Globus pallidus (tissue), 1 donor: ENCODE data around the gene MTERF2.

Experiments used
- DNase-seq: peaks from one replicate; pipeline ENCODE4 v3.0.0-alpha.2; 2015; ENCODE audit warnings: low spot score

MTERF2 gene

DNA sequence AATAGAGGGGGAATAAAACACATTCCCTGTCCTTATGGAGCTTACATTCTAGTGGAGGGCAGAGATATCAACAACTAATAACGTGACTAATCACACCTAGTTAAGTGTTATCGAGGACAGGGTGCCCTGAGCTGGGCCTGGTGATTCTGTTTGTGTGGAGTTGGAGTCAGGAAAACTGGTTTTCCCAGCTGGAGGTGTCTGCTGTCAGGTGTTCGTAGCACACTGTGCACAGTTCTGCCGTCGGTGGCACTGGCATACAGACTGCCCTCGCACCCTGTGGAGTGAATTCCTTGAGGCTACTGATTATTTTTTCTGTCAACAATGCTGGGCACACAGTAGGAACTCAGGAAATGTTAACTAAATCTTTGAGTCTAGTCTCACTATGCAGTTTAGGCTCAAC, 900 bp upstream of the MTERF2 start:
- no peak for DNase-seq

DNA sequence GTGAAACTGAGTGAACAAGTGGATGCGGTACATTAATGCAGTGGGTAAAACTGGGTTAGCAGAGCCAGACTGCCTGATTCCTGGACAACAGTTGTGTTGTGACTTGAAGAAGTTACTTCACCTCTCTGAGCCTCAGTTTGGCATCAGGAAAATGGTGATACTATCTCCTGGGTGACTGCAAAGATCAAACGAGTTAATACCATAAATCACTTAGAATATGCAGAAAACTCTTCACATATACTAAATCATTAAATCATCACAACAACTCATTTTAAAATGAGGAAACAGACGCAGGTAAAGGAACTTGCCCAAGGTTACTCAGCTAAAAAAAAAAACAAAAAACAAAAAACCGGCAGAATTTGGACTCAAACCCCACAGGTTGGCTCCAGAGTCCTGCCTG, 811 bp downstream of the MTERF2 start:
- DNase-seq = no peak

DNA sequence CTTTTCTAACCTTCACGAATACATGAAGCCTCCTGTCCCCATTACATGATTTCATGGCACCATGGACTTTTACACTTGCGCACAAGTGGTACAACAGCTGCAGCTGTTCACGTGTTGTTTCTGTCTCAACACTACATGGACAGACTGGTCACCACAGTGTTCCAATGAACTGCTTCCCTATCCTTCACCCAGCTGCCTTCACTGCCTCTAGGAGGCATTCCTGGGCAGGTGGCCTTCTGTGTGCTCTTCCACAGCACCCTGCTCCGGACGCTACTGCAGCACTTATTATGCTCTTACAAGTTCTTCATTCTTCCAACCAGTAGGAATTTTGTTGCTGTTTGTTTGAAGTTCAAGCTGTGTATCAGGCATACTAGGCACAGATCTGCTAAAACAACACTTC, 1.5 kb downstream of the MTERF2 start:
- no peak for DNase-seq

DNA sequence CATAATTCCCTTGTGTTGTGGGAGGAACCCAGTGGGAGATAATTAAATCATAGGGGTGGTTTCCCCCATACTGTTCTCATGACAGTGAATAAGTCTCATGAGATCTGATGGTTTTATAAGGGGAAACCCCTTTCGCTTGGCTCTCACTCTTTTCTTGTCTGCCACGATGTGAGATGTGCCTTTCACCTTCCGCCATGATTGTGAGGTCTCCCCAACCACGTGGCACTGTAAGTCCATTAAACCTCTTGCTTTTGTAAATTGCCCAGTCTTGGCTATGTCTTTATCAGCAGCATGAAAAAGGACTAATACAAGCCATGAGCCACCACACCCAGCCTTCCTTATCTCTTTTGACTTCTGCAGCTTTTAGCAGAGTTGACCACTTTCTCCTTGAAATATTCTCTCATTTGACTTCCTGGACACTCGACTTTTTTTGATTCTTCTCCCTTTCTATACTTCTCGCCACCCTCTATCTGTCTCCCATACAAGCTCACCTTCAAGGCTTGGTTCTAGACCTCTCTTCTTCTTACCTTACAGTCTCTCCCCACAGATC, 2.3 kb downstream of the MTERF2 start:
- no peak for DNase-seq

DNA sequence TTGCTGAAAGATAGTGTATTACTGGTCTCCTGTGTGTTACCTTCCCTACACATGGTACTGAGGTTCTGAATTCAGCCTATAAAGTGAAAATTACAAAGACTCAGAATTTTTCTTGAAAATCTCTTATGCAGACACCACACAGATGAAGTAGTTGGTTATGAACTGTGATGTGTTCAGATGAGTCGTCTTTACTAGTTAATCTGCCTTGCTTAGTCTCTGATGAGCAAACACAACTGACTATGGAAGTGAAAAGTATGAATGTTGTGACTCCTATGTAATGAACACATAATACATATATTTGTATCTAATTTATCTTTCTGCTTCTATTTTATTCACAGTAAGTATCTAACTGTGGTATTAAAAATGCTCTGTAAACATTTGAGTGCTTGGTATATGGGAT, 4.7 kb downstream of the MTERF2 start:
- no peak for DNase-seq

DNA sequence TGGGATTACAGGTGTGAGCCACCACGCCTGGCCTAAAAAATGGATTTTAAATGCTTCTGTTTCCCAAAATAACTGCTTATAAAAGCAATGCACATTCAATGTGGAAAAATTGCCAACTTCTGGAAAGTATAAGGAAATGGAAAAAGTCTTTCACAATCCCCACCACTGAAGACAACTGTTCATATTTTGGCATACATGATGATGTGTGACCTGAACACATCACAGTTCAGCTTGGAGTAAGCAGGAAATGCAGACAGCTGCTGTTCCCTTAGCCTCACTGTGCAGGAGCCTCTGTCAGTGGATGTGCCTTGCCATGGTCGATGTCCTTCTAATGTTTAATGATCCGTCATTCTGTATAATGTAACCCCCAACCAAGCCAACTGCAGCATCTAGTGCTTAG, 5.2 kb downstream of the MTERF2 start:
- no peak for DNase-seq

DNA sequence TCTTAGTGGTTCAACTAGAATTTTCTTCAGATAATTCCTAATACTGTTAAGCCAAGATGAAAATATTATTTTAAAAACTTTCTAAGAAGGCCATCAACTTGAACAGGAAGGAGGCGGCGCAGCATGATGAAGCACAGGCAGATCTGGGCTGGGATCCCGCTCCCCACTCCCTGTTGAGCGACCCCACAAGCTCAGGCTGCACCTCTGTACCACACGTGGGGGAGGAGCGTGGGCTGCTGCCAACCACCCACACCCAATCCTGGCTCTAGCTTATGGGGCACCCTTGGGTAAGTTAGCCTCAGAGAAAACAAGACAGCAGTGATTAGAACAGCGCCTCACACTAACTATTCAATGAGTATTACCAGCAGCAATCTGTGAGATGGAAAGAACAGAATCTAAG, 6.0 kb downstream of the MTERF2 start:
- no peak for DNase-seq

DNA sequence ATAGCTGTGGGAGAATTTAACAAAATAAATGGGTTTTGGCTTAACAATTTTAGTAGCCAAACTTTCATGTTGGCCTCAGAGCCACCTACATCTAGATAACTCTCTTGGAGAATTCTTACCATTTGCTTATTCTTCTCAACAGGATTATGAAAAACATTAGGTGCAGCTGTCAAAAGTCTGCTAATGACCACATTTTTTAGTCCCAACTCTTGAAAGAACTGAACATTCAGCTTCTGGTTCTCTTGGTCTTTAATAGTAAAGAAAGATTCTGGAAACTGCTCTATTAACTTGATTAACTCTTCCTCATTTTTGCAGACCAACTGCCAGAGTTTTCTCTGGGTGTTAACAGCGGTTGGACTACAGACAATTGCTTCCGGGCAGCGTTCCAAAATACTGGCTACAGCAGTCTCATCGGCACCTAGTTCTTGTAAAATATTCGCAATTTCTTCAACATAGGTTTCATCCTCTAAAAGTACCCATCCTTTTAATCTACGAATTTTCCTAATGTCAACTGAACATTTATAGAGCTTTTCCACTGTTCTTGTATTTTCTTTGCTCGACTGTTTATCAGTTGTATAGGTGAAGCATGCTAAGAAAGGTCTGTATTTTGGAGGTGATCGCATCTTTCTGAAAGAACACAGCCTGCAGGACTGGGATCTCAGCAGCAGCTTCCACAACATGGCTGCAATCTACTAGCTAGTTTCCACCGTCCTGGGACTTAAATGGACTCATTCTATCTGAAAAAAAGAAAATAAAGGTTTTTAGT, 8.7 kb downstream of the MTERF2 start:
- no peak for DNase-seq

DNA sequence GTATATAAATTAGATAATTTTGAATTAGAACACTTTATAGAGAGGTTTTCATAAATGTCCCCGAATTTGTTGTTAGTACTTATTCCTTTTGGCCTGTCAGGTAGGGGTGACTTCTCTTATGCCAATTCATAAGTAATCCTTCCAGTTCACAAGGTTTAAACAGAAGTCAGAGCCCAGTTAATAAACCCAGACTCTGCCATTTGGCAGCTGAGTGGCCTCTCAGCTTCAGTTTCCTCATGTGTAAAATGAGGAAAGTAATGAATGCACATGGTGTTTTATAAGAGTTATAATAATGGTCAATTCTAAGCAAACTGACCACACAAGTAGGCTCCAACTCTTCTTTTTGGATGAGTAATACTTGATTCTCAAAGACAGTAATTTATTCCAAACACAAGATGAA, 10.3 kb downstream of the MTERF2 start:
- no peak for DNase-seq

DNA sequence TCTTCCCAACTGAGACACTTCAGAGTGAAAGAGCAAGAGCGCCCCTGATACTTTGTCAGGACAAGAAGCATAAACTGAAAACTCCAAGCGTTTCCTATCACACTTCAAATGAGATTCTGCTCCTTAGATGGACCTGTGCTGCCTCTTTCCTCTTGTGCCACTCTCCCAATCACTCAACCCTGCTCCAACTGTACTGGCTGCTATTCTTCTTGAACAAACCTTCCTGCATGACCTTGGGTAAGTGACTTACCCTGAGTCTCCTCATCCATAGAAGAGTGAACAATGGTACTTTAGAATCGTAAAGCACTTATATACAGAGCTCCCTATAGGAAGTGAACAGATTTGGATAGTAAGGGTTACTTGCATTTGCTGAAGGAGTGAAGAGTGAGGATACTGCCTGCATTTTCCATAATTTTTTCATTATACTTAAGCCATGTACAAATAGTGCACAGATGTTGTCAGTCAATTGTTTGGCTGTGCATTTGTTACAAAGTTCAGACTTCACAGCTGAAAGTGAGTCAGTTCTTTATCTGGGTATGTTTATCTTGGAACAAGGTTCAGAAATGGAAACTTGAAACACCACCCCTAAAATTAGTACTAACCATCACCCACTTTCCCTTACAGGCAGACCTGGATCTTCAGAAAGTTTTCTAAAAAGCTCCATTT, 10.8 kb downstream of the MTERF2 start:
- DNase-seq = no peak

DNA sequence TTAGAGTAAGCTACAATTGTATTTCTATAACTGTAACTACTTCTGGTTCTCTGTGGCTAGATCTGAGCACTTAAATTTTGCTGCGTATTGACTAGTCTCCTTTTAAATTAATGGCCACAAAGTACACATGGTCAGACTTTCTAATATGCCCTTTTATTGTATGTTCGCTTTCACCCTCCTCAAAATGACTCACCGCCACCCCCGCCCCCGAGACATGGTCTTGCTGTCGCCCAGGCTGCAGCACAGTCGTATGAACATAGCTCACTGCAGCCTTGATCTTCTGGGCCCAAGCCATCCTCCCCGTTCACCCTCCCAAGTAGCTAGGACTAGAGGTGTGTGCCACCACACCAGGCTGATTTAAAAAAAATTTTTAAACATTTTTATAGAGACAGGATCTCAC, 11.8 kb downstream of the MTERF2 start:
- no peak for DNase-seq

DNA sequence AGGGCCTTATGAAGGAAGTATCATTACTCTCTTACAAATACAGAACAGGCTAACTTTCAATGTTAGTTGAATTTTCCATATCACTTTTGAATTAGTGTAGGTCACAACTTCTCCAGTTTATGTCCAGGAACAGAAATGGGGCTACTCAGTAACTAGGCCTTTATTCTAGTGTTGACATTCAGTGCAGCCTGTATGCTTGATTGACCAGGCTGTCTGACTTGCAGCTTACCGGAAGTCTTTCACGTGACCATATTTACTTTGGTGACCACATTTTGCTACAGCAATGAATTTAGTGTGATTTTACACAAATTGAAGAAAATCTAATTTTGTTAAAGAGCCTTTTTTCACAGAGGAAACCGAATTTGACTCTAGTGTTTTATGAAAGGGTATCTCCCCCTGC, 12.4 kb downstream of the MTERF2 start:
- DNase-seq = no peak

DNA sequence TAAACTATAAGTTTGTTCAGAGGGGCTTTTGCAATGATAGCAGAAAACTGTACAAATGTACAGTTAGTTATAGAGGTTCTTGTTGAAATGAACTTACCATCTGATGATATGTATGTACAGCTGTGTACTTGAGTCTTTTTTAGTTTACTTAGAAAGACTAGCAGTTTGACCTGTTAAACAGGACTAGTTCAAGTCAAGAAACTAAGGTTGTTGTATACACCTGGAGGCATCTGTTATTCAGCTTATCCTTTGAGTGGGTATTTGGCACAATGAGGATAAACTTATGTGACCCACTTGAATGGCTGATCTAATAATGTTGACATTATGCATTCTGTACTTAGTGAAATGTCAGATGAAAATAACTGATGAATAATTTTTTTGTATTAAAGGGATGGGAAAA, 13.4 kb downstream of the MTERF2 start:
- DNase-seq = no peak

DNA sequence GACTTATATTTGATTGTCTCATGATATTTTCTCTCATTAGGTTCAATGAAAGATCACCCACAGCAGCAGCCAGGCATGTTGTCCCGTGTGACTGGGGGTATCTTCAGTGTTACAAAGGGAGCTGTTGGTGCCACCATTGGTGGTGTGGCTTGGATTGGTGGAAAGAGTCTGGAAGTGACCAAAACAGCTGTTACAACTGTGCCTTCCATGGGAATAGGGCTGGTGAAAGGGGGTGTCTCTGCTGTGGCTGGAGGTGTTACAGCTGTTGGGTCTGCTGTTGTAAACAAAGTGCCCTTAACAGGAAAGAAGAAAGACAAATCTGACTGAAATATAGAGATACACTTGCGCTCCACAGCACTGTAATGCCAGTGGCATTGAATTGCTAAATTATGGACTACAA, 15.9 kb downstream of the MTERF2 start:
- DNase-seq = no peak

DNA sequence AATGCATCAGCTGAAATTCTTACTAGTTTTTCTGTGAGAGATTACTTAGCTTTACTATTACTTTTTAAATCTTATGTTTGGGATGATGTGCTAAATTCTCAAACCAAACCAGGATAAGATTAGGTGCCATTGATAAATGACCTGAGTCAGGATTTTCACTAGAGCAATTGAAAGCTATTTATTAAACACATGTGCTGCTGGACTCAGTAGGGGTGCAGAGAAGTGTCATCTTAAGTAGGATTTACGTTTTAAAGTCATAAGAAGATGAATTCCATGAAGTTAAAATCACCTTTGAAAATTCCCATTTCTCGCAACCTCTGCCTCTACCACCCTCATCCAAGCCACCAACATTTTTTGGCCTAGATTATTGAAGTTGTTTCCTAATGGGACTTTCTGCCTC, 22.4 kb downstream of the MTERF2 start:
- no peak for DNase-seq

DNA sequence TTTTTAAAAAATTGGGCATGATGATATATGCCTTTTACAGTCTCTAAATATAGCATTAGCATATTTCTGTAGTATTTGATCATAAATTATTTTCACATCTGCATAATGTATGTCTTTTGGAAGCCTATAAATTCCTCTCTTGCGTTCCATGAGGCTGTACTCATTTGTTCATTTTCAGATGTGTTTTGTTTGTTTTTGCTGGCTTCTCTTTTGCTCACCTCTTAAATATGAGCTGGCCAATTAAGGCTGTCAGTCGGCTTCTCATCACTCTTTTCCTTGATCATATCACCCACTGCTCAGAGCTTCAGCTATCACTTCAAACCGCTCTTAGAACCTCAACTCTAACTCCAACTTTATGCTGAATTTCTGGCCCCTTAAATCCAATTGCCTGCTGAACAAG, 24.7 kb downstream of the MTERF2 start:
- no peak for DNase-seq

DNA sequence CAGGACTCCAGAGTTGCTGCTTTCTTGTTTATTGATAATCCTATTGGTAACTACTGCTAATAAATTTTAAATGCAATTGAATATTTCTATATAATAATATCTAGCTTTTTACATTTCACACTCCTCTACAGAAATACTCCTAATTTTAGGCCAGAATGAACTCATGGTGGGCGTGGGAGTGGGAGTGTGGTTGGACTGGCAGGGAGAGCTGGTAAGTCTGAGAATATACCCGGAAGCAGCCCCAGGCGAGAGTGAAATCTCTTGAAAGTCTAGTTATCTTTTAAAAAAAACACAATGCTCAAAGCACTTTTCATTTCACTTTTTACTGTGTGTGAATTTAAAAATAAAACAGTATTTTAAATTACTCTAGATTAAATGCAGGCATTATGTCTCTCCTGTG, 26.5 kb downstream of the MTERF2 start:
- no peak for DNase-seq

DNA sequence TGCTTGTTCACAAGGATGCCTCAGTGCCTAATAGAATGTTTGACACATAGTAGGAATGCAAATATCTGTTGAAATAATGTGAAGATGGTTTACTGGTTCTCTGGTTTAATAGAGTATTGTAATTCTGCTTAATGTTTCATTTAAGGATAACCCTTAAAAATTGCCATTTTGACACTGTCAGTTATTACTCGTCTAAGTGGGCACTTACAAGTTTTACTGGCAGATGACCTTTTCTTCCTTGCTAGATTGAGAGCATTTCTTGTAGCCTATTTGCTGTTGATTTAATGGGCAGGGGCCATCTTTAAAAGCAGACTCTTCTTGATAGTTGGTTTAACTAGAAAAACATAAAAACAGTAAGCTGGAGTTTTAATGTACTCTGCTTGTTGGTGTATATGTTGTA, 29.4 kb downstream of the MTERF2 start:
- DNase-seq = no peak

DNA sequence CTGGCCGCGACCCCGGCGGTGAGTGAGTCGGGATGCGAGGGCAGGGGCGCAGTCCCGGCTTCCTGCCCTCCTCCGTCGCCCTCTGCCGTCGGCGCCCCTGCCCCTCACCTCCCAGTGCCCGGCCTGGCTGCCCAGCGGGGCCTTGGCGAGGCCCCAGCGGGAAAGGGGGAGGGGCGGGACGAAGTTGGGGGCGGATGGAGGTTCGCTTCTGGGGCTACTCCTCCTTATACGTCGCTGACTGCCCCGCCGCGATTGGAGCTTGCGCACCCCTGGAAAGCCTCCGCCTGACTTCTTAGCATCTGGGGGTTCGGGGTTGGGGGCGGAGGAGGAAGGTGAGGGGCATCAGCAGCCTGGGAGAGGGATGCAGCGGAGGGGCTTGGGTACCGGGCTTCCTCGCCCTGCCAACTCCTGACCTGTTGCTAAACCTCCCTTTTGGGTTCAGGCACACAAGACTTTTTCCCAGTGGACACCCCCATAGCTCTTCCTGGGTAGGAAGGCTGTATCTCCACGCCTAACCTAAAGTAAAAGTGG, 30.8 kb downstream of the MTERF2 start:
- peak; percentile 59 for DNase-seq

DNA sequence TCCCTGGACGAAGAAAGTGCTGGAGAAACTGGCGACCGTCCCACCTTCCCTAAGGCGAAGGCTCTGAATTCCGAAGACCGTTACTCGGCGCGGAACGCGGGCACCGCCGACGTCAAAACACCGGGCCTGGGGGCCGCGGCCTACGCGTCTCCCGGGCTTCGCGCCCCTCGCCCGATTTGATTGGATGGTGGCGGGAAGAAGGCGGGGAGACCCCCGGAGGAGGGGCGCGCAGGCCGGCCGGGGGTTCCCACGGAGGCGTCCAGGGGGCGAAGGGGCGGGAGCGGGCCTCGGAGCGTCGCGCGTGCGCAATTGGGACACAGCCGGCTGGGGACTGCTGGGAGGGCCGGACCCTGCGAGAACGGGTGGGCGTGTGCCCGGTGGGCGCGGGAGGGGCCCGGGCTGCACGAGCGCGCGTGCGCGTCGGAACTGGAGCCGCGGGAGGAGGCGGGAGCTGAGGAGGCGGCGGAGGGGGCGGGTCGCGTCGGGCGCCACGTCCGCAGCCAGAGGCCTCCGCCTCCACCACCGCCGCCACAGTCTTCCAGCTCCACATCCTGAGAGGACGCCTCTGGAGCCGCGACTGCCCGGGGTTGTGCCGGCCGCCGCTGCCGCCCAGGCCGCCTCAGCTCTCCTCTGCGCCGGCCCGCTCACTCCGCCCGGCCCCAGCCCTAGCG, 31.4 kb downstream of the MTERF2 start, which contains the start of gene TMEM263:
TMEM263 (plus strand) TSS at position 531 of the 671 bp plus-strand sequence. CDS start 11,210 bp downstream, outside the sequence.
- peak; percentile 90 for DNase-seq

DNA sequence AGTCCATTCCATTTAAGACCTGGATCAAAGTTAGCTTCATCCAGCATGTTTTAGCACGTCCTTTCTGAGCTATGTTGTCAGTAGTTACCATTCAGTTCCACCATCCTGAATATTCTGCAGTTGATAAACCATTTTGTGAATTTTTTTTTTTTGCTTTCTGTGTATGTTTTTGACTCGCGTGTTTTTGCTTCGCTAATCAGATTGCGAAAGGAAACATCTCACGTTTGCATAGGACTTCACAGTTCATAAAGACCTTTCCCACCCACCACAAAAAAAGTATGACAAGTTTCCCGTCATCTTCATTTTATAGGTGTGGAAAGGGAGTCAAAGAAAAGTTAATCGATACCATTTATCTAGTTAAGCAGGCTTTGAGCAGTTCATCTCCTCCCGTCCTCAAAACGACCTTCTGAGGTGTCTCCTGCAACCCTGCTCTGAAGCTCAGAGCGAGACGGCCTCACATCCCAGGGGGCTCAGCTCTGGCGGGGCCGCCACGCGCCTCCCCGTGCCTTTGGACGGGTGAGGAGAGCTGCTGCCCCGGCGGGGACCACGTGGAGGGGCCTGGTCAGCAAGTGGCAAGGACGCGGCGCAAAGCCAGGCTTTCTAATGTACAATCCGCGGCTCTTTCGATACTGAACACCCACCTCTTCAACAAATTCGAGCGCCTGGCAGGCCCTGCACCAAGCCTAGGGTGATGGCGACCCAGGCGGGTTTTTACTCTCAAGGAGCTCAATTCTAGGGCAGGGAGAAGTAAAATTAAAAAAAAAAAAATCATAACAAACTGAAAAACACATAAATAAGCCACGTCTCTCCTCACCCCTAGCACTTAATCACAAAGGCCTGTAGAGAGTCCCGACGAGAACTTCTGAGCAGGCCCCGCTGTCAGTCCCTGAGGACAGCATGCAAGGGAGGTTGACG, 32.2 kb downstream of the MTERF2 start:
- no peak for DNase-seq
